Measurements from ENCODE around the gene COL2A1.

The COL2A1 gene

DNA sequence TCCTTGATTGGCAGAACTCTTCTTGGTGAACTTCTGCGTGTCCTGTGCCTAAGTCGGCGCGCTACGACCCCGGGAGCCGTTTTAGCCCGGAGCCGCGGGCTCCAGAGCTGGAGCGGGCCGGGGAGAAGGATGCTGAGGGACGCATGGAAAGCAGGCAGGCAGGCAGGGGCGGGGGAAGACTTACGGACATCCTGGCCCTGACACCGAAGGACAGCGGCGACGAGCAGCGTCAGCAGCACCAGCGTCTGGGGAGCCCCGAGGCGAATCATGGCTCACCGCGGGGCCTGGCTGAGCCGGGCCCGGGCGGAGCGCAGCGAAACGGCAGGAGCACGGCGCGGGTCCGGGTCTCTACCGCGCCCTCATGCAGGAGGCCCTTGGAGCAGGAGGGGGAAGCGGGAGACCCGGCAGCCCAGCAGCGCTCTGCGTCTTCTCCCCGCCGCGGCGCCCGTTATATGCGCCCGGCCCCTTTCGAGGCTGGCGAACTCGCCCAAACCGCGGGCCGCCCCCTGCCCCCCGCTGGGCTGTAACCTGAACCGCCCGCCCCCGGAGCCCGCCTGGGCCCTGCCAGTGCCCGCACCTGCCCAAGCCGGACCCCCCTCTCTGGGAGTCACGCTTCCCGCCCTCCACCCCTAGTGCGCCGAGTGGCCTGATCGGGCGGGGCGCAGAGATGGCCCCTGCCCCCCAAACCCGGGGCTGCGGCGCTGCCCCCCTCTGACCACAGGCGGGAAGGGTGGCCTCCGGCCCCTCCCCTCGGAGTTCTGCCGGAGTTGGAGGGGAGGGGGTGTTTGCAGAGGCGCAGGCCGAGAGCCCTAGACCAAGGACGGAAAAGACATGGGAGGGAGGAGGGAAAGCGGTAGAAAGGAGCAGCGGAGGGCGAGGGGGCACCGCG is at the start of gene COL2A1:
TSS of gene COL2A1 (minus strand) at position 424 of the 889 bp plus-strand sequence. CDS start at position 269, 155 bp downstream.
- peak; percentile 88 for DNase-seq

DNA sequence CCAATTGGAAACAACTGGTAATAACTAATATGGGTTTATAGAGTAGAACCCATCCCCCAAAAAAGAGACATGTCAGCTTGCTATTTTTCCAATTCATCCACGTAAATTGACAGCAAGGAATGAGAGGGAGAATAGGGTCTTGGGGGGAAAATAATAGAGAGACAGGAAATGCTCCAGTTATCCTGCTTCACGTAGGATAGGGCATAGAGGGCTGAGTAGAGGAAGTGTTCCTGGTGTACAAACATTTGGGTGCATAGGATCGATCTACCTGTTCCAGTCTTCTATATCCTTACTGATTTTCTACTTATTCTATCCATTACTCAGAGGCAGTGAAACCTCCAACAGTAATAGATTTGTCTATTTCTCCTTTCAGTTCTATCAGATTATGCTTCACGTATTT is 49.6 kb upstream of the COL2A1 start:
- no peak for DNase-seq

DNA sequence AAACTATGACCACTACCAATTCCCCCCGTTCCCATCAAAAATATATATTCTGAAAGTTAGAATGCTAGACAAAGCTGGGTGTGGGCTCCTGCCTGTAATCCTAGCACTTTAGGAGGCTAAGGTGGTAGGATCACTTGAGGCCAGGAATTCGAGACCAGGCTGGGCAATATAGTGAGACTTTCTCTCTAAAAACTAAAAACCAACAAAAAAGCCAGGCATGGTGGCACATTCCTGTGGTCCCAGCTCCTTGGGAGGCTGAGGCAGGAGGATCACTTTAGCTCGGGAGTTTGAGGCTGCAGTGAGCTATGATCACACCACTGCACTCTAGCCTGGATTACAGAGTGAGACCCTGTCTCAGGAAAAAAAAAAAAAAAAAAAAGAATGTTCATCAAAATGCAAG is 48.8 kb upstream of the COL2A1 start:
- DNase-seq: no peak

DNA sequence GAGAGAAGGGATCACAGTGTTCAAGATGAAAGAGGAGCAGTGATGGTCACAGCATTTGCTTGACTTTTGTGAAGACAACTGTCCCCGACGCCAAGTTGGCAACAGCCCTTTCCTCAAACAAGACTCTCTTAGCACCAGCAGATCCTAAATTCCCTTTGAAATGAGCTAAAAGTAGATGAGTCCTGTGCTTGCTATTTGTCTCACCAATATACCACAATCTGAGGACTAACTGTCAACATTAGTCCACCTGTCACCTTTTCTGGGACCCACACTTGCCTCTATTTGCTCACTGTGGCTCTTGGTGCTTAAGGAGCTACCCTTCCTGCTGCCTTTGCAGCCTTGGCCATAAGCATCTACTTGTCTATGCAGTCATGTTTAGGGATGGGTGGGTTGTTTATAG is 47.4 kb upstream of the COL2A1 start:
- DNase-seq: no peak

DNA sequence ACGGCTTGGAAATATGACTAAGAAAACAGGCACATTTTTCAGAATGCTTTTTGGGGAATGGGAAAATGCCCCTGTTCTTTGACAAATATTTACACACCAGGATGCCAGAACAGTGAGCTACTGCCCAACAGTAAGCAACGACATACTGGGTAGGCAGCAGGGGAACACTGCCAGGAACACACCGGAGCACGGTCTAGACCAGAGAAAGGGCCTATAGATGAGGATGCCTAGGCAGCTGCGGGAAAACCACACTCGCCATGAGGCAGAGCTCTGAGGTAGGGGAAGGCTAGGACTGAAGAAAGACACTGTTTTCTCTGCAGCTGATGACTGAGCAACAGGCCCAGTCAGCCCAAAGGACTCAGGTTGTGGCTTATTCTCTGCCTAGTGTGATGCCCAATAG is 45.9 kb upstream of the COL2A1 start:
- no peak for DNase-seq

DNA sequence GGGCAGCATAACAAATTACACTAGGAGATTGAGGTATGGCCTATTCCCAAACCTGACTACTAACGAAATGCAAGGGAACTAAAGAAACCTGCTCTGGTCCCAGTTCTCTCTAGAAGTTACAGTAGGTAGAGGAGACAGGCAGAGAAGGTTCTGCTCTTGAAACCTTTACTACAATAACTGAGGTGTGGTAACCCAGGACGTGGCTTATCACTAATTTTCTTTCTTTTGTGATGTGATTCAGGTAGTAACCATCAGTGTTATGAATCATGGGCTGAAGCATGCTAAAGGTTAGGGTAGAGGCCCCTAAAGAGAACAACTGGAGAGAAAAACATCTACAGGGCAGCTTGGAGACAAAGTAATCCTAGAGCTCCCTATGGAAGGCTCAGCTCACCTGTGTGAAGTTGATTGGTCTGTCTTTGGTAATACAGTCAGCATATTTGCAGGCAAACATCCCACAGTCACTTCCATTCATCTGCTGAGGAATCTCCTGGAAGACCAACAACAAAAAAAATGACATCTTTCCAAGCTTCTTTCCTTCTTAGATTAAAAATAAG is 41.8 kb upstream of the COL2A1 start:
- DNase-seq: no peak

DNA sequence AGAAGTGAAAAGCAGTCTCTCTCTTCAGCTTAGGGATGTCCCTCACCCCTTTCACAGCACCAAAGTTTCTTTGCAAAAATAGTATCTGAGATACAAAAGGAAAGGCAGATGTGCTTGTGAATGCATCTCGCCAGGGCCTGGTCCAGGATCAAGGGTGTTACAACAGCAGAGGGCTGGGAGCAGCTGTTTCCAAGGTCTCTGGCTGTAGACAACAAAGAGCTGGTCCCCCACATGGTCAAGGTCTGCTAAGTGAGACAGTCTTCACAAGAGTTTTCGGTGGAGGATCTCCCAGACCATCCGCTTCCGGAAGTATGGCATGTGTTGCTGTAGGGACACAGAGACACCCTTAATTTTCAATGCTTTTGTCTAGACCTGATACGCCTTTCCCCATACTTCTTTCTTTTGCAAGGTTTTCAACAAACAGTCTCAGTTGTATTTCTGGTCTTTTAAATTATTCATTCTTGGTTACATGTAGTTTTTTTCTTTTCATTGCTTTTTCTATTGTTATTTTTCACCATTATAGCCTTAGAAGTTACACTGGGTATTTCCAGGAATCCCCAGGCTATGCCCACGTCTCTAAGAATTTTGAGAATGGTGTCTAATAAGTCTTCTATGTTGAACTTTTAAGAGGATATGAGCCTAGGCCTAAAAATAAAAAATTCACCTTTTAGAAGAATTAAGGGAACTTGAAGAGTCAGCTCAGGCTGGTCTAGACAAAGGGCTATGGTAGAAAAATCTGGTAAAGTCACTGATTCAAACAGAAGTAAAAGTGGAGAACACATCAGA is 41.0 kb upstream of the COL2A1 start:
- DNase-seq: no peak

DNA sequence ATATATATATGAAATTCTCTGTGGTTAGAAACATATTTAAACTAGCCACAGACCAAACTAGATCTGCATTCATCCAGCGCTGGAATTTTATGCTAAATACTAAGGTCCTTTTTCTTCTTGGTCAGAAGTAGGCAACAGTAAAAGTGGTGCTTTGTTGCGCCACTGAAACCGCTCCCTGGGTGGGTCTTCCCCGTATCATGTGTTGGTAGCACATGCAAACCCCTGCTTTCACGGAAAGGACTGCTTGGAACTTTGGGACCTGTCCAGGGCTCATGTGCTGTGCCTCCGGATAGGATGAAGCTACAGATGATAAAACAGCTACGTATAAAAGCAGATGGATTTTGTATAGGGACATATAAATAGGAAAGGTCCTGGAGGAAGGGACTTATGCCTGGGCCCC is 40.1 kb upstream of the COL2A1 start:
- DNase-seq: no peak

DNA sequence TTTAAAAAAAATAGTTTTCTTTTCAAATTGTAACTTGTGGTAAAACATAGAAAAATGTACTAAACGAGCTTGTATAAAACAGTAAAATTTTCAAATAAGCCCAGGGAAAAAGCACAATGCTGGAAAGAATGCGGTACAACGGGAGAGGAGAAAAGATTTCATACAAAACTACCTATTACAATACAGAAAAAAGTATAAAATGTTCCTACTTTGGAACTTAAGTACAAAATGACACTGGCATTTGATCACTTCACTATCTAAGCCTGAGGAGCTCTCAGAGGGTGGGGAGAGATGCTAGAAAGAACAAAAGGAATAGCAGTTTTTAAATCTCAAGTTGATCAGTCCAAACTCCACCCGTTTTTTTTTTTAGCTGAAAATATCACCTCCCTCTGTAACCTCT is 39.5 kb upstream of the COL2A1 start:
- DNase-seq: no peak

DNA sequence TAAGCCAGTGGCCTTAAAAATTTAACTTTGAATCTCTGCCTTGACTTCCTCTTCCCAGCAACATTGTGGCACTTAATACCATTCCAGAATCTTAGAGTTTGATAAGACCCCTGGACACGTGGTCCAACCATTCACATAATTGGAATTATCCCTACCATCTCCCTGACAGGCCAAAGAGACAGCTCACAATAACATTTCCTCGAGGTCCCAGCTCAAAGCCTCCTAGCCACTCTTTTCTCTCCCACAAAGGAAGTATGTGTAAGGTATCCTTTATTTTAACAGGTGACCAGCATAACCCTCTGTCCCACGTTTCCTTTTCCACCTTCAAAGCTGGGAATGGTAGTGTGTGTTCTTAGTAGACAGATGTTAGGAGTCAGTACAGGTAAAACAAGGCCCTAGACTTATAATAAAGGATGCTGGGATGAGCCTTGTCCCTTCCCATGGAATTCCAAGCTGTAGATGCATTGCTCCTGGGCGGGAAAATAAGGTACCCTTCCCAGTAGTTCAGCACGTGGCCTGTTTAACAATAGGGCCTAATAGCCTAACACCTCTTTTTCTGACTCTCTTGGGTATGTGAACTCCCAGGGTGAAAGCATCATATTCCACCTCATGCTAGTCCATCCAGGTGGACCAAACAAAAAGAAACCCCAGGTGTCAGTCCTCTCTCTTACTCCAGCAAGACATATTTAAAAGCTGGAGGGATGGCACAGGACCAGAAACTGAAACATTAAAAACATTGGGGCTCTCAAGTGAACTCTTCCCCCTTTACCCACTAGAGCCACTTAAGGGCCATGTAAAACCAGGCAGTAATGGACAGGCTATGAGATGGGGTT is 37.5 kb upstream of the COL2A1 start:
- no peak for DNase-seq

DNA sequence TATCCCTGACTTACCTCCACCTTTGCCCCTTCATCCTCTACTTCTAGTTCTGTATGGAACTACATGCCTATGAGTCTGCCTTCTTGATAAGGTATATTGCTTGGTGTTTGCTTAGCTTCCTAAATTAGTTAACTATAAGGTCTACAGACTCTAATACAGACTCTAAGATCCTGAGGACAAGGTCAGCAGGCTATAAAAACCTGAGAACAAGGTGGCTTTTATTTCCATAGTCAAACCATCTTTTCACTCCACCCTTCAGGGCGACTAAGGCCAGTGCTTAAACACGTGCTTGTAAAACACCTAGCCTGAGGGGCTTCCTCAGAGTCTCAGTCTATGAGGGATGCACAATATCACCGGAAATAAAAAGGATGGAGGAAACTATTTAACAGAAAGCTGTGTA is 36.1 kb upstream of the COL2A1 start:
- no peak for DNase-seq

DNA sequence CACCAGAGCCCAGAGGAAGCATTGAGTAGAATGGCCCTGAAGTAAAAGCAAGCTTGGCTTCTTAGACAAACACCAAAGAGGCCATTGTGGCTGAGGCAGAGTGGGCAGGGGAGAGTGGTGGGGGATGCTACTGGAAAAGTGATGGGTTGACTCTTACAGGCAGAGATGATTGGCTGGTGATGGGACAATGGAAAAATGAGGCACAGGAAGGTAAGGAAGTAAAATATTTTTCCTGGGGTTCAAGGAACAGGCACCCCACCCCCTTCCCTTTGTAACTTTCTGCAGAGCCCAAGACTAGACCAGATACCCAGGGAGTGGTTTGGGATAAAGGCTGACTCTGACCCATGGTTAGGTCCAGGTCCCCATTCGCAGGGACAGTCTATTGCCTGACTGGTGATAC is 34.9 kb upstream of the COL2A1 start:
- no peak for DNase-seq

DNA sequence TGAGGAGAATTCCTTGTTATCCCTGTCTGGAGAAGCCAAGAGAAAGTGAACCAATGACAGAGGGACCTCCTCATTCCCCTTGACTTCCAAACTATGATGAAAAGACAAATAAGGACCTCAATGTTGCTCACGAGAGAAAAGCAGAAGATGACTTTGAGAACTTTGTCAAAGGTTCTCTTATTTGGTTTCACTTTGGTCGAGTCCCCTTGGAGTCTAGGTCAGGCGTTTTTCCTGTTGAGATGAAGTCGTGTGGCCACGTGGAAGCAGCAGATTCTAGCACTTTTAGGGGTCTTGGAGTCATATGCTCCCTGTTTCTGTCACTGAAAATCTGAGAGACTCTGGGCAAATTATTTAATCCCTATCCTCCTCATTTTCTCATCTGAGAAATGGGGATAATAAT is 33.8 kb upstream of the COL2A1 start:
- DNase-seq: no peak

DNA sequence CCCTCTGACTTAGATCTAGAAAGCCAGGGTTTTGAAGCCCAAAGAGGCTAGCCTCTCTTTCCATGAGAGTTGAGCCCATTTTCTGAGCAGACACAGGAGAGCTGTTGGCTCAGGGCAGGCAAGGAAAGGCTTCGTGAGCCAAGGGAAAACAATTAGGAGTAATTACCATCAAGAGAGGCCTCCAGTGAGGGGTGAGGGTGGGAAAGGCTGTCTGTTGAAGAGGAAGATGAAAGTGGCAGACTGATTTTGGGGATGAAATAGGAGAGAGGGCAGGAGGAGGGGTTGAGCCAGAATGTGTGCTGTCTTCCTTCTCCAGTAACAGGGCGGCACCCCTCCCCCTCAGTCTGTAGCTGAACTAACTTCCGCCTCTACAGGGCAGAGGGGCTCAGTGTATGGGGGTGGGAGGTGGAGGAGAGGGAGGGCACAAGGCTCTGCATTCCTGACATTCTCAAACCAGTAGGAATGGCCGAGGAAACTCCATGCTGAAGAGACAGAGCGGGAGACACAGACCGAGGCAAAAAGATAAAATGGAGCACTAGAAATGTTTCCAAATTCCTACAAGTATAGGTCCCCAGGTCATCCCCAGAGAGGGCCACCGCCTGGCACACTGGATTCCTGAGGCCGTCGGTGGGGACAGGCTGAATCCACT is 33.1 kb upstream of the COL2A1 start:
- peak; percentile 79 for DNase-seq

DNA sequence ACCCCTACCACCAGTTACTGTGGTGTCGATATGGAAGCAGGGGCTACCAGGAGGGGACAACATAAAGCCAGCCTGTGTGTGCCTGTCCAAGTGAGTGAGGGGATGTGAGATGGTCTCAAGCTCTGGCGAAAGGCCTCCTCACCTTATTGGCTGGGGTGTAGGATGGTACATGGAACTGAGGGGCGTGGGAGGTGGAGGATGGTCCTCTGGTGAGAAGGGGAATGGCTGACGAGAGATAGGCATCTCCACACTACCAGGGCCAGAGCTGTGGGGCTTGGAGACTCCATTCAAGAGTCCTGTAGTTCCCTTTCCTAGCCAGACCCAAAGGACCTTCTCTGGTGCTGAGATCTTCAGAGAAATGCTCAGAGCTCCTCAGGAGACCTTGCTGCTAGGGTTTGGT is 32.5 kb upstream of the COL2A1 start:
- no peak for DNase-seq

DNA sequence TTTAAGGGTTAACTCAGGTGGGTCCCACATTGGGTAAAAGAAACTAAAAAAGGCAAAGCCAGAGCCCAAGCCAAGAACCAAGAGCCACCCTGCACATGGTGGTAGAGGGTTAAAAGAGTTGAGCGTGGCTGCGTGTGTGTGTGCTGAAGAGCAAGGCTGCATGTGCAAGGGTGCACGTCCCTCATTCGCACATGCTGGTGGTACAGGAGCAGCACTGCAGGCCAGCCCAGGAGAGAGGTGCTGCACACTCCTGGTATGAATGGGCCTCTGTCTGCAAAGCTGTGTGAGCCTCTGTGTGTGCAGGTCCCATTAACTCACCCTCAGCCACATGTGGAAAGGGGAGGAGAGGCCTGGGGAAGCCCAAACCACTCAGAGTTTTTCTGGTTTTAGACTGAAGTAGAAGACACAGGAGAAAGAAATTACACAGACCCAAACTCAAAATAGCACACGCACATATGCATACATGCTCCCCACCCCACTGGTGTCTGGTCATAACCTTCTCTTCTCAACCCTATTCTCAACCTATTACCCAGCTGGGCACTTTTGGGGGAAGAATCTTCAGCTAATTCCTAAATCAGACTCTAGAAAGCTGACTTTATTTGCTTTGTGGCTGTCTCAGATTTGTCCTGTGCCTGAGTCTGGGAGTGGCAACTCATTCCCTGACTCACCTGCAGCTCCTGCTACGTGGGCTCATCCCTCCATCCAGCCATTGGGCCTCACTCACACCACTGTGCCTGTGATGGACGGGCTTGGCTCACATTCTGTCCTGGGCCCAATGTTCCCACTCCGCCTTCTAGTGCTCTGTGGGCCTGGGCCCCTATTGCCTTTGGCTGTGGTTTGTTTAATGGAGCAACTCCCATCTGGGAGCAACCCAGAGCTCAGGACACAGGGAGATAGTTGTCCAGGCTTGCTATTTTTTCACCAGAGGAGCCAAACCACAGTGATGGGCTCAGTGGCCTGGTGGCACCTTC is 30.8 kb upstream of the COL2A1 start:
- no peak for DNase-seq

DNA sequence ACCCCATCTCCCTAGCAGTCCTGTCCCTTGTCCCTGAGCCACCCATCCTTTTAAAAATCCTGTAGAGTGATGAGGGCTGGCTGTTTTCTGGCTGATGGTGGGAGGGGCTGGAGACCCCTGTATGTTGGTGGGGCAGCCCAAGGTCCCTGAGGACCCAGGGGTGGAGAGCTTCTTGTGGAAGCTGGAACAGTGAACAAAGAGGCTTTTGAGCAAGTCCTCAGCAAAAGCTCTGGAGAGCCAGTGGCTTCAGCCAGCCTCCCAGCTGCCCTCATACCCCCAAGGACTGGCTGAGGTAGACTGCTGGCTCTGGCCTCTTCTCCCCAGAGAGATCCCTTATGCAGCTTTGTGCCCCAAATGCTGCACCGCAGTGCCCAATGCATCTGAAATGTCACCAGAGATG is 29.2 kb upstream of the COL2A1 start:
- DNase-seq: no peak

DNA sequence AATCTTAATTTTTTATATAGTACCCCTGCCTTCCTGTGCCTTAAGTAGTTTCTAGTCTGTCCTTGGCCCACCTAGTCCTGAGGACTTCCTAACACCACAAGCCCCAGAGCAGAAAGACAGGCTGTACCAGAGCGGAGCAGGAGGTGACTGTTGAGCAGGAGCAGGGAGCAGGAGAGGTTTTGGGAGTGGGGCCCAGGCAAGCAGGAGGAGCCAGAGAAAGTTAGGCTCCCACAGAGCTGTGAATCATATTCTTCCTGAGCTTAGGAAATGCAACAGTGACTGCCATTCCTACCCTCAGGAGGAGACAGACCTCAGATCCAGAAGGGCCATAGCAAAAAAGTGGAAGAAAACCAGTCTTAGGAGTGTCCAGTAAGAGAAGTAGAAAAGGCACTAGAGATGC is 28.3 kb upstream of the COL2A1 start:
- no peak for DNase-seq

DNA sequence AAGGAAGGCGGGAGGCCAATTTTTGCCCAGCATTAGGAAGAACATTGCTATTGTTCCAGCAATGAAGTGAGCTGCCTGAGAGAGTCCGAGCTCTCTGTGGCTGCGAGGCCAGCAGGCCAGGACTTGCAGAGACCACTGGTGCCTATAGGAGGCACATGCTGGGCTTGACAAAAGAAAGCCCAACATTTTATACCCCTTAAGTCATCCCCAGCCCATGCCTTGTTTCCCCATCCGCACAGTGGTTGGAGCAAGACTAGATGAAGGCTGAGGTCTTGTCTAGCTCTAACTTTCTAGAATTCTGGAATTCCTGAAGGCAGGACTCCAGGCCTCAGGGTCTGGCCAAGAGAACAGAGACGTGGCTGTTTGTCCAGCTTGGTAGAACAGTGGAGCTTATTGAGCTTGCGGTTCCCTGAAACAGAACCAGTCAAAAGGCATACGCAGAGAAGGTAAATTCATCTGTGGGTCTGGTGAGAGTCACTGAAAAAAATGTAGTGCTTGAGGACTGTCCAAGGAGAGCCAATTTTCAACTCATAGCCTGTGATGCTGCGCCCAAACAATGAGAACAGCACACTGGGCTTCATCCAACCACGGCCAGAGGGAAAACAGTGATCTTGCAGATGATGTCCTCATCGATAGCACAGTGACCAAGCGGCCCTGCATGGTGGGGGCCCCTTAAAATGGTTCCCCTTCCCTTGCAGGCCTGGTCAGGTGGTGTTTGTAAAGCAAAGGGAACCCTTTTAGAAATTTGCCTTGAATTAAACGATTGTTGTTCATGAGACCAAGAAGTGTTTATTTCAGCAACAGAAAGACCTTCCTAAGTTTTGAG is 27.1 kb upstream of the COL2A1 start:
- no peak for DNase-seq

DNA sequence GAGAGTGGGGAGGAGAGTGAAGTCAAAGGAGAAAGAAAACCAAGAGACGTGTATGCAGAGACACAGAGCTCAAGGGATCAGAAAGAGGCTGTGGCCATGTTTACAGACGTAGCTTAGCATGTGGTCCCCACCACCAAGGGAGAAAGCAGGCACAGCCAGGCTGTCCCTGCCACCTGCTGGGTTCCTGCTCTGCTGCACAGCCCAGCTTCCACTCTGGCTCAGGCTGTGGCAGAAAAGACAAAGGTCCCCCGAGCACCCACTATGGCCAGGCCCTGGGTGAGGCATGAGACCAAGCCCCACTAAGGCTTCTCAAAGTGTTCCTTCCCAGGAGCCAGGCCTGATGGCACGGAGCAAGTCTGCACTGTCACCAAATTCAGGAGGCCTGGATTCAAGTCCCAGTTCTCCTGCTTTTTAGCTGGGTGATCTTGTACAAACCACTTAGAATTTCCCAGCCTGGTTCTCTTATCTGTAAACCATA is 25.9 kb upstream of the COL2A1 start:
- DNase-seq: no peak
